HT1080 (cell line): ENCODE data around the gene REXO4. TPM values are rescaled to one million over a fixed set of nuclear protein-coding genes. Genes with fewer than 3 reads are reported as not detected.

ENCODE experiments used
- DNase-seq: peaks from one replicate; pipeline ENCODE4 v3.0.0-alpha.2; 2015; ENCODE audit warnings: low read depth
- polyA plus RNA-seq, 2 experiments: library from polyadenylated mRNA; depleted of rRNA; stranded (reverse); fragments of >200 nt; gene quantifications; 2 replicates each; pipeline ENCODE4 v1.2.3, GENCODE V29; 2015
- total RNA-seq: library from RNA; depleted of rRNA; stranded (reverse); fragments of >200 nt; shearing (Covaris generic); gene quantifications from 2 replicates; pipeline ENCODE4 v1.2.3, GENCODE V29; 2014; rRNA removed

The REXO4 gene, protein sequence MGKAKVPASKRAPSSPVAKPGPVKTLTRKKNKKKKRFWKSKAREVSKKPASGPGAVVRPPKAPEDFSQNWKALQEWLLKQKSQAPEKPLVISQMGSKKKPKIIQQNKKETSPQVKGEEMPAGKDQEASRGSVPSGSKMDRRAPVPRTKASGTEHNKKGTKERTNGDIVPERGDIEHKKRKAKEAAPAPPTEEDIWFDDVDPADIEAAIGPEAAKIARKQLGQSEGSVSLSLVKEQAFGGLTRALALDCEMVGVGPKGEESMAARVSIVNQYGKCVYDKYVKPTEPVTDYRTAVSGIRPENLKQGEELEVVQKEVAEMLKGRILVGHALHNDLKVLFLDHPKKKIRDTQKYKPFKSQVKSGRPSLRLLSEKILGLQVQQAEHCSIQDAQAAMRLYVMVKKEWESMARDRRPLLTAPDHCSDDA
- total RNA-seq: 28.8 and 31.6 TPM in 2 replicates
- 27.4 and 32.1 TPM in 2 replicates for polyA plus RNA-seq (2015; cell fraction: cytosol; rRNA removed)
- polyA plus RNA-seq (2015; cell fraction: nucleus; rRNA removed): 23.3 and 23.7 TPM in 2 replicates

GRCh38 chr9:133417541-133418461 is at the start of gene REXO4:
TSS of gene REXO4 (minus strand) at chr9:133418010. CDS start at chr9:133417844, 166 bp downstream.
- peak; percentile 91 for DNase-seq

GRCh38 chr9:133467101-133467500 is 49.3 kb upstream of the REXO4 start:
- no peak for DNase-seq

DNA sequence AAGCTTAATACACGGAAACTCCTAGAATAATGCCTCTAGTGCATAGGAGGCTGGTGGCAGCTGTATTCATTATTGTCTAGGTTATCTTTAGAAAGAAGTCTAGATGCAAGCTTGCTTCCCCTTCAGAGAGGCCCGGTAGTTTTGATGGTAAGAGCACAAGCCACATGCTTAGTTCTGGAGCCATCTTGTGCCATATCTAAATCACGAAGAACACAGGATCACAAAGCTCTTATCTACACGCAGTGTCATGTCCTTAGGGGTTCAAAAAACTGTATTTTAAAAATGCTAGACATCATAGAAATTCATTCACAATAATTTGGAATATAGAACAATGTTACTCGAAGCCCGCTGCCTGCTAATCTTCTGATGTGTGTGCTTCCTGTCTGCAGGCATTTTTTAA is 48.2 kb upstream of the REXO4 start:
- no peak for DNase-seq

DNA sequence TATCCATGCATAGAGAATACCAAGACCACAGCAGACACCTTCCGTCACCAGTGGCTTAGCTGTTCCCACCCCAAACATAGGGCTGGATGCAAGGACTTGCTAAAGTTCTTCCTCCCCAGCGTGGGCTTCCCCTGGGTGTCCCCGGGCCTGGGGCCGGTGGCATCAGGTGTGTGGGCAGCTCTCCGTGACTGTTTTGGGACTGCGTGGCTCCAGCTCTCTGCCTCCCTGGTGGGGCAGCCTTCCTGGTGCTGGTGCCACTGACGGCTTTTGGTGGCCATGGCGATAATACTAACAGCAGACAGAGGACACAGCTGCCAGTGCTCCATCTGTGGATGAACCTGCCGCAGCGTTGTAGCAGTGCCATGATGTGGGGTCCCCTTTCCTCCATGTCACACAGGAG is 46.8 kb upstream of the REXO4 start:
- no peak for DNase-seq

- no peak for DNase-seq
These were observed 46.2 kb upstream of the REXO4 start for GRCh38 chr9:133463864-133464615.

- no peak for DNase-seq
These were observed 45.5 kb upstream of the REXO4 start for GRCh38 chr9:133463234-133463863.

- DNase-seq: no peak
These were observed 44.2 kb upstream of the REXO4 start for GRCh38 chr9:133461975-133462374.

DNA sequence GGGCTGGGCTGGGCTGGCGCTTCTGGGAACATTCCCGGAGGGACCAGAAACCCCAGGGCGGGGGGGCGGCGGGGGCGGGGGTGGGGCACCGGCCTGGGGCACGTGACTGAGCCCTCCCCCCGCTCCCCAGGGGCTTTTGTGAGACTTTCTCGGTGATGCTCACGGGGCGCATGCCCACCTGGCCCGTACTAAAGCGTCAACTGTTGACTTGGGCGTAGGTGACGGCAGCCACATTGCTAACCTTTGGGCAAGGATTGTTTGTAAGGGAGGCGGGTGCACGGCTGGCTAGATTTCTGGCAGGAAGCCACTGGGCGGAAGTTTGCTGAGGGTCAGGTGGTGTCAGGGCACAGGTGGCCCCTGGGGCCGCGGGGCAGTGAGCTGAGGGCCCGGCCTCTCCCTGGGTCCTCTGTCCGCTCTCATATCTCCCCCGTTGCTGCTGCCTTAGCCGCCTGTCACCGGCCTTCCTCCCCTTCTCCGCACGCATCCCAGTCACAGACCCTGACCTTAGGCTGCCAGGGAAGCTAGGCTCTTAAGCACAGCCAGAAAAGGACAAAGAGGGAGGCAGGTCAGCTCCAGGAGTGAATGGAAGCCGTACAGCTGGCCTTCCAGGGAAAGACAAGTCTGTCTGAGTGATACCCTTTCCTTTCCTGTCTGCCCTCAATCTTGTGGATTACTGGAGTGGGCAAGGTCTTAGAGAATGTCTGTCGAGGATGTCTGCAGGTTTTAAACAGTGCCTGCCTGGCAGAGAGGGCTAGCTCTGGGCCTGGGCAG is 42.8 kb upstream of the REXO4 start:
- DNase-seq: no peak

DNA sequence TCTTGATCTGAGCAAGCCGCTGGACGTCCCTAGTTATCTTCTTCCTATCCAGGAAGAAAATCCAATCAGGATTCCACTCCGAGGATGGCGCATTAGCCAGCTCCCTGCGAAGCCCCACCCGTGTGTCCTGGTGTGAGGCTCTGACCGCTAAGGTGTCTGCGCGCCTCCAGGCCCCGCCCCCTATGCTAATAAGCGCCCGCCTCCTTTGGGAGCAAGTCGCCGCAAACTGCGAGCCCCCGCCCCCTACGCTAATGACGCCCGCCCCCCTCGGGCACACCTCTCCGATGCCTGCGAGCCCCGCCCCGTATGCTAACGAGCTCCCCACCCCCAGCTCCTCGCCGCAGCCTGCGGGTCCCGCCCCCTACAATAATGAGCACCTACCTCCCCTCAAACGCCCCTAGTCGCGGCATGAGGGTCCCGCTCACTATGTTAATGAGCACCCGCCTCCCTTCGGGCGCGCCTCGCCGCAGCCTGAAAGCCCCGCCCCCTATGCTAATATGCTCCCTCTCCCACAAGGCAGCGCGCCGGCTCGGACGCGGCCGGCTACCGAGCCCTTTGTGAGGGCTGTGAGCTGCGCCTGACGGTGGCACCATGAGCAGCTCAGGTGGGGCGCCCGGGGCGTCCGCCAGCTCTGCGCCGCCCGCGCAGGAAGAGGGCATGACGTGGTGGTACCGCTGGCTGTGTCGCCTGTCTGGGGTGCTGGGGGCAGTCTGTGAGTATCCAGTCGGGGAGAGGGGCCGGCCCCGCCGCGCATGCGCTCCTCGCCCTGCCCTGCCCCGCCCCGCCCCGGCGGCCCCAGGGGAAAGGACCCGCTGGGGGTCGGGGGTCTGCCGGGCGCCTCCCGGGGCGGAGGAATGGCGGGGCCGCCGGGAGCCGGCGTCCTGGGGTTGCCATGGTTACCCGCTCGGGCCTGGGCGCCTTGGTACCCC is 41.9 kb upstream of the REXO4 start, which contains the start of gene CACFD1:
CACFD1 (plus strand) TSS at position 503 of the 929 bp plus-strand sequence; CDS start at position 592, 89 bp downstream.
- peak; percentile 82 for DNase-seq

GRCh38 chr9:133458643-133459312 is 41.0 kb upstream of the REXO4 start:
- DNase-seq: no peak

GRCh38 chr9:133457748-133458147 is 39.9 kb upstream of the REXO4 start:
- no peak for DNase-seq

DNA sequence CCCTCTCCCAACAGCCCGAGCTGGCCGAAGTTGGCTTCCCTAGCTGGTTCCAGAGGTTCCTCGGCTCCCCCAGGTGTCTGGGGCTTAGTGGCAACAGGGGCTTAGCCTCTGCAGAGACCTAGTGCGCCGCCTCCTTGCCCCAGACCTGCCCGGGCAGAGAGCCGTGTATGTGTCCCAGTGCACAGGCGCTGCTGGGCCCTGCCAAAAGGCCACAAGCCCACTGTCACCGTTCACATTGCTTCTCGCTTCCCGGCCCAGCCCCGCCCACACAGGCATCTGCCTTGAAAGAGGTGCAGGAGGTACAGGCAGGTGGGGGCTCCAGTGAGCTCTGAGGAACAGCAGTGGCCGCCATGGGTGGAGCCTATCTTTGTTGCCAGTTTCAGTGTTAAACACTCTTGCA is 39.4 kb upstream of the REXO4 start:
- no peak for DNase-seq

GRCh38 chr9:133456409-133456808 is 38.6 kb upstream of the REXO4 start:
- DNase-seq: no peak

GRCh38 chr9:133455936-133456335 is 38.1 kb upstream of the REXO4 start:
- no peak for DNase-seq

- DNase-seq: no peak
These were observed 37.3 kb upstream of the REXO4 start for GRCh38 chr9:133454943-133455673.

GRCh38 chr9:133454325-133454724 is 36.5 kb upstream of the REXO4 start:
- no peak for DNase-seq

GRCh38 chr9:133453651-133454050 is 35.8 kb upstream of the REXO4 start:
- no peak for DNase-seq
